B cell (primary cell): ENCODE measurements around the gene PPP4C. TPM values are rescaled to one million over a fixed set of nuclear protein-coding genes. Genes with fewer than 3 reads are reported as not detected.

Source experiments
- ATAC-seq: fragments of 200-7000 bp; cut with Tn5 transposase; one replicate; pipeline ENCODE4 v1.10.0; 2021; ENCODE audit warnings: low read depth, mild to moderate bottlenecking, moderate number of reproducible peaks, moderate library complexity
- CTCF ChIA-PET: fragments of 350-600 bp; sonication (Branson Sonifier 250); formaldehyde crosslinking; loops from one replicate; lab custom pipeline; 2021; ENCODE audit warnings: antibody characterized with exemption, inconsistent platforms; lab: Charles Lee
- POLR2A ChIA-PET: fragments of 350-600 bp; sonication (Branson Sonifier 250); formaldehyde crosslinking; loops from one replicate; lab custom pipeline; 2021; ENCODE audit warnings: antibody characterized with exemption; lab: Charles Lee
- DNase-seq: peaks from one replicate; pipeline ENCODE4 v3.0.0; 2013
- H2AFZ ChIP-seq: 2 replicates; pipeline ENCODE4 v1.6.1; 2012; ENCODE audit warnings: mild to moderate bottlenecking, low read depth, low read length; ENCODE audit not compliant: insufficient read depth, poor library complexity, severe bottlenecking
- H3K27ac ChIP-seq, 2 donors: 1 replicate in 1 of 2; 2 replicates in 1 of 2; pipeline ENCODE4 v1.5.1; 2012 to 2013; ENCODE audit warnings: low read length in 2 of 2, mild to moderate bottlenecking in 2 of 2, moderate library complexity in 1 of 2
- H3K27me3 ChIP-seq, 4 experiments: fragments of 200-600 bp in 1 of 4; sonication (generic) in 1 of 4; replicated peaks in 1 of 4; 1 replicate in 2 of 4; 2 replicates in 2 of 4; pipeline versions ENCODE4 v1.6.1 to v1.7.0; 2013 to 2016; ENCODE audit warnings: low read length in 3 of 4, mild to moderate bottlenecking in 2 of 4, mixed read lengths in 1 of 4, moderate library complexity in 1 of 4; ENCODE audit not compliant: insufficient read depth in 4 of 4, control insufficient read depth in 3 of 4; ENCODE audit errors: control extremely low read depth in 1 of 4
- H3K36me3 ChIP-seq, 2 experiments: replicated peaks in 1 of 2; 1 replicate in 1 of 2; 2 replicates in 1 of 2; pipeline versions ENCODE4 v1.6.1 to v1.7.1; 2013; ENCODE audit warnings: low read length in 1 of 2; ENCODE audit not compliant: insufficient read depth in 2 of 2, control insufficient read depth in 1 of 2; ENCODE audit errors: control extremely low read depth in 1 of 2, extremely low read depth in 1 of 2
- H3K4me1 ChIP-seq, 2 donors: fragments of 200-600 bp in 1 of 2; sonication (generic) in 1 of 2; 1 replicate in 1 of 2; 2 replicates in 1 of 2; pipeline versions ENCODE4 v1.5.1 to v1.6.1; 2013 to 2017; ENCODE audit warnings: low read length in 2 of 2; ENCODE audit not compliant: control insufficient read depth in 2 of 2, insufficient read depth in 2 of 2
- H3K4me2 ChIP-seq: replicated peaks from 2 replicates; pipeline ENCODE3; 2012; ENCODE audit warnings: mild to moderate bottlenecking, low read depth, low read length; ENCODE audit not compliant: poor library complexity, severe bottlenecking
- H3K4me3 ChIP-seq, 5 experiments: fragments of 200-600 bp in 1 of 5; sonication (generic) in 1 of 5; 1 replicate in 3 of 5; 2 replicates in 2 of 5; pipeline versions ENCODE4 v1.5.1 to v1.7.0; 2011 to 2016; ENCODE audit warnings: low read length in 4 of 5, mild to moderate bottlenecking in 4 of 5, low read depth in 2 of 5, control low read depth in 1 of 5, moderate library complexity in 1 of 5; ENCODE audit not compliant: insufficient read depth in 1 of 5; ENCODE audit errors: control extremely low read depth in 1 of 5, extremely low read depth in 1 of 5
- H3K79me2 ChIP-seq: fragments of 200-600 bp; sonication (generic); one replicate; pipeline ENCODE4 v1.6.0; 2016; ENCODE audit warnings: low read length; ENCODE audit not compliant: control insufficient read depth, insufficient read depth
- H3K9ac ChIP-seq: fragments of 200-600 bp; sonication (generic); 2 replicates; pipeline ENCODE4 v1.6.1; 2017; ENCODE audit warnings: mild to moderate bottlenecking, low read length, moderate library complexity
- H3K9me3 ChIP-seq, 3 donors: one replicate each; pipeline versions ENCODE4 v1.6.1 to v1.7.1; 2013; ENCODE audit warnings: low read length in 2 of 3; ENCODE audit not compliant: control insufficient read depth in 2 of 3, insufficient read depth in 1 of 3; ENCODE audit errors: control extremely low read depth in 1 of 3
- H4K20me1 ChIP-seq: 2 replicates; pipeline ENCODE4 v1.6.0; 2012; ENCODE audit warnings: mild to moderate bottlenecking, low read length; ENCODE audit not compliant: insufficient read depth, control insufficient read depth, poor library complexity, severe bottlenecking
- H3K27ac Mint-ChIP-seq: one replicate; pipeline ENCODE4 v1.8.0; 2021; ENCODE audit warnings: mixed read lengths
- H3K27me3 Mint-ChIP-seq: one replicate; pipeline ENCODE4 v1.8.0; 2021; ENCODE audit warnings: mixed read lengths
- H3K4me1 Mint-ChIP-seq: one replicate; pipeline ENCODE4 v1.8.0; 2021; ENCODE audit warnings: mixed read lengths
- H3K4me3 Mint-ChIP-seq: one replicate; pipeline ENCODE4 v1.8.0; 2021; ENCODE audit warnings: mixed read lengths
- H3K9me3 Mint-ChIP-seq: one replicate; pipeline ENCODE4 v1.8.0; 2022; ENCODE audit warnings: mixed read lengths; ENCODE audit not compliant: insufficient read depth
- CTCF ChIP-seq: fragments of 200-600 bp; IDR thresholded peaks from one replicate; pipeline ENCODE4 v1.8.0; 2022; ENCODE audit warnings: antibody characterized with exemption, mild to moderate bottlenecking
- EZH2 ChIP-seq: IDR thresholded peaks from 2 replicates; pipeline ENCODE4 v1.6.1; 2012; ENCODE audit warnings: borderline replicate concordance, low read depth, mild to moderate bottlenecking, moderate library complexity, low read length; ENCODE audit not compliant: insufficient read depth, poor library complexity, severe bottlenecking
- WGBS: methylation state at CpG from one replicate; pipeline ENCODE4 v1.1.5; 2013; ENCODE audit warnings: missing lambda C conversion rate; ENCODE audit not compliant: insufficient coverage; 5-methylcytosine and 5-hydroxymethylcytosine counted together
- intact Hi-C: fragments of 100-400 bp; cut with micrococcal nuclease; formaldehyde crosslinking; loops from one replicate; pipeline ENCODE4 v1.10.0; 2022
- polyA plus RNA-seq: library from polyadenylated mRNA; depleted of rRNA; stranded (reverse); fragments of >200 nt; gene quantifications from 2 replicates; pipeline ENCODE4 v1.2.3, GENCODE V29; 2012
- total RNA-seq, 2 donors: library from RNA; stranded (reverse); fragments of 120-200 nt in 1 of 2; gene quantifications; 1 replicate in 1 of 2; 2 replicates in 1 of 2; pipeline versions ENCODE4 v1.2.3 to v1.2.4, GENCODE V29; 2013 to 2022

PPP4C gene
- total and polyA plus RNA-seq, 2 donors (not counting 1 experiment from before 2014, with no cell fraction given): 93.3 to 106 TPM

GRCh38 chr16:30095166-30096078 lies 19.6 kb downstream of the PPP4C start:
- TF ChIP-seq EZH2 (no peak), CTCF (no peak)
- Mint-ChIP-seq H3K4me1 (peaks cover 42% of the 10 kb centered on the region), H3K27me3 (no peaks in the 10 kb centered on the region), H3K27ac (peak overlapping the region; percentile 94), H3K9me3 (peaks cover 2% of the 10 kb centered on the region), H3K4me3 (peak overlapping the region; percentile 91)
- ATAC-seq (no peak), DNase-seq (peak; percentile 49)
- 7% methylated on average over 43 of the region's 47 CpGs for WGBS
- H3K36me3 ChIP-seq: peaks cover 0 to 20% of the 10 kb centered on the region in 2 experiments
- H2AFZ ChIP-seq: peak overlapping the region; percentile 49
- peak overlapping the region; percentile 80 for H3K9ac ChIP-seq
- peak overlapping the region; percentile 98 for H3K4me2 ChIP-seq
- peaks cover 2 to 34% (median 25%) of the 10 kb centered on the region in 3 donors for H3K9me3 ChIP-seq
- ChIA-PET POLR2A (interaction anchor here (0.6 to 6.8 kb wide), 8 partner anchors 30 to 336 kb away, joined by 3 to 97 read pairs (median 4); partner anchors contain the start of genes ALDOA, CORO1A and TBC1D10B), CTCF (interaction anchor here (1.5 kb wide), 1 partner anchor 88 kb away, joined by 5 read pairs; the partner anchor contains the start of gene CORO1A)
- H3K27ac ChIP-seq: peak overlapping the region; percentile 73 to 92
- intact Hi-C loops: loop anchor here (1.0 to 10.0 kb wide), 5 partner anchors 28 to 539 kb away; partner anchors contain the start of genes ALDOA, MAPK3, MYL11 and TBC1D10B
- peaks cover 33 to 57% of the 10 kb centered on the region in 2 donors for H3K4me1 ChIP-seq
- no peaks in the 10 kb centered on the region for H3K27me3 ChIP-seq
- H4K20me1 ChIP-seq: no peaks in the 10 kb centered on the region
- H3K4me3 ChIP-seq: peak overlapping the region; percentile 16 to 92 (median 81)
- peaks cover 21% of the 10 kb centered on the region for H3K79me2 ChIP-seq
